PC-9 (cell line): ENCODE measurements around the gene ELK4.

Experiments
- CTCF ChIP-seq: fragments of 200-600 bp; sonication (generic); conservative IDR thresholded peaks from 2 replicates; pipeline ENCODE4 v1.6.1; 2017; ENCODE audit warnings: mixed run types, antibody characterized with exemption, mild to moderate bottlenecking, moderate library complexity
- EZH2 ChIP-seq: fragments of 200-600 bp; sonication (generic); IDR thresholded peaks from 2 replicates; pipeline ENCODE4 v1.8.0; 2017; ENCODE audit warnings: antibody characterized with exemption, low read depth

- TF ChIP-seq EZH2 (no peak), CTCF (no peak)
These were observed 63.7 kb downstream of the ELK4 start for GRCh38 chr1:205568135-205568468.
